ENCODE data around the gene GOLGA7B.

GOLGA7B gene

GRCh38 chr10:97816609-97817008 is 33.0 kb upstream of the GOLGA7B start:
- H3K27me3 ChIP-seq (ENCODE audit: control insufficient read depth in 2 of 2, insufficient read depth in 2 of 2, low read length in 2 of 2) = peaks cover 0 to 2% of the 10 kb centered on the region in 2 donors
- H3K36me3 ChIP-seq (ENCODE audit: control insufficient read depth in 2 of 2, insufficient read depth in 2 of 2, low read length in 2 of 2) = no peaks in the 10 kb centered on the region
- H3K9me3 ChIP-seq (ENCODE audit: control insufficient read depth in 2 of 2, low read length in 2 of 2) = no peaks in the 10 kb centered on the region
- no peak overlapping the region for H3K4me3 ChIP-seq (ENCODE audit: low read length in 2 of 2)
- no peaks in the 10 kb centered on the region for H3K4me1 ChIP-seq (ENCODE audit: control insufficient read depth in 2 of 2, insufficient read depth in 2 of 2, low read length in 2 of 2)
- no peak overlapping the region for H3K27ac ChIP-seq (ENCODE audit: low read depth in 2 of 2, low read length in 2 of 2)
- H3K9ac ChIP-seq (ENCODE audit: low read depth in 1 of 2, low read length in 2 of 2) = no peak overlapping the region

- H3K27ac ChIP-seq (ENCODE audit: low read depth in 2 of 2, low read length in 2 of 2) = no peak overlapping the region
- no peaks in the 10 kb centered on the region for H3K36me3 ChIP-seq (ENCODE audit: control insufficient read depth in 2 of 2, insufficient read depth in 2 of 2, low read length in 2 of 2)
- H3K27me3 ChIP-seq (ENCODE audit: control insufficient read depth in 2 of 2, insufficient read depth in 2 of 2, low read length in 2 of 2) = peaks cover 0 to 2% of the 10 kb centered on the region in 2 donors
- no peaks in the 10 kb centered on the region for H3K4me1 ChIP-seq (ENCODE audit: control insufficient read depth in 2 of 2, insufficient read depth in 2 of 2, low read length in 2 of 2)
- no peak overlapping the region for H3K4me3 ChIP-seq (ENCODE audit: low read length in 2 of 2)
- no peaks in the 10 kb centered on the region for H3K9me3 ChIP-seq (ENCODE audit: control insufficient read depth in 2 of 2, low read length in 2 of 2)
- H3K9ac ChIP-seq (ENCODE audit: low read depth in 1 of 2, low read length in 2 of 2) = no peak overlapping the region
Observed at GRCh38 chr10:97818572-97818971, 31.1 kb upstream of the GOLGA7B start.

GRCh38 chr10:97820096-97820704 is 29.4 kb upstream of the GOLGA7B start:
- no peaks in the 10 kb centered on the region for H3K4me1 ChIP-seq (ENCODE audit: control insufficient read depth in 2 of 2, insufficient read depth in 2 of 2, low read length in 2 of 2)
- no peak overlapping the region for H3K27ac ChIP-seq (ENCODE audit: low read depth in 2 of 2, low read length in 2 of 2)
- no peaks in the 10 kb centered on the region for H3K36me3 ChIP-seq (ENCODE audit: control insufficient read depth in 2 of 2, insufficient read depth in 2 of 2, low read length in 2 of 2)
- H3K9me3 ChIP-seq (ENCODE audit: control insufficient read depth in 2 of 2, low read length in 2 of 2) = no peaks in the 10 kb centered on the region
- no peak overlapping the region for H3K4me3 ChIP-seq (ENCODE audit: low read length in 2 of 2)
- H3K9ac ChIP-seq (ENCODE audit: low read depth in 1 of 2, low read length in 2 of 2) = no peak overlapping the region
- peaks cover 0 to 2% of the 10 kb centered on the region in 2 donors for H3K27me3 ChIP-seq (ENCODE audit: control insufficient read depth in 2 of 2, insufficient read depth in 2 of 2, low read length in 2 of 2)

- Histone ChIP-seq H3K4me1 (ENCODE audit: control insufficient read depth in 2 of 2, insufficient read depth in 2 of 2, low read length in 2 of 2) (no peaks in the 10 kb centered on the region), H3K9me3 (ENCODE audit: control insufficient read depth in 2 of 2, low read length in 2 of 2) (no peaks in the 10 kb centered on the region), H3K4me3 (ENCODE audit: low read length in 2 of 2) (no peak overlapping the region), H3K27me3 (ENCODE audit: control insufficient read depth in 2 of 2, insufficient read depth in 2 of 2, low read length in 2 of 2) (no peaks in the 10 kb centered on the region), H3K36me3 (ENCODE audit: control insufficient read depth in 2 of 2, insufficient read depth in 2 of 2, low read length in 2 of 2) (no peaks in the 10 kb centered on the region), H3K9ac (ENCODE audit: low read depth in 1 of 2, low read length in 2 of 2) (no peak overlapping the region), H3K27ac (ENCODE audit: low read depth in 2 of 2, low read length in 2 of 2) (no peak overlapping the region)
Observed at GRCh38 chr10:97821308-97822038, 28.2 kb upstream of the GOLGA7B start.

- H3K9ac ChIP-seq (ENCODE audit: low read depth in 1 of 2, low read length in 2 of 2) = no peak overlapping the region
Observed at GRCh38 chr10:97822261-97822687, 27.4 kb upstream of the GOLGA7B start.

GRCh38 chr10:97823734-97824133 is 25.9 kb upstream of the GOLGA7B start:
- Histone ChIP-seq H3K9ac (ENCODE audit: low read depth in 1 of 2, low read length in 2 of 2) (no peak overlapping the region), H3K27me3 (ENCODE audit: control insufficient read depth in 2 of 2, insufficient read depth in 2 of 2, low read length in 2 of 2) (no peaks in the 10 kb centered on the region), H3K9me3 (ENCODE audit: control insufficient read depth in 2 of 2, low read length in 2 of 2) (no peaks in the 10 kb centered on the region), H3K4me1 (ENCODE audit: control insufficient read depth in 2 of 2, insufficient read depth in 2 of 2, low read length in 2 of 2) (no peaks in the 10 kb centered on the region), H3K4me3 (ENCODE audit: low read length in 2 of 2) (no peak overlapping the region), H3K27ac (ENCODE audit: low read depth in 2 of 2, low read length in 2 of 2) (no peak overlapping the region), H3K36me3 (ENCODE audit: control insufficient read depth in 2 of 2, insufficient read depth in 2 of 2, low read length in 2 of 2) (no peaks in the 10 kb centered on the region)

More at GRCh38 chr10:97822261-97822687, 27.4 kb upstream of the GOLGA7B start:
- Histone ChIP-seq H3K27ac (ENCODE audit: low read depth in 2 of 2, low read length in 2 of 2) (no peak overlapping the region), H3K9me3 (ENCODE audit: control insufficient read depth in 2 of 2, low read length in 2 of 2) (no peaks in the 10 kb centered on the region), H3K4me3 (ENCODE audit: low read length in 2 of 2) (no peak overlapping the region), H3K4me1 (ENCODE audit: control insufficient read depth in 2 of 2, insufficient read depth in 2 of 2, low read length in 2 of 2) (no peaks in the 10 kb centered on the region), H3K27me3 (ENCODE audit: control insufficient read depth in 2 of 2, insufficient read depth in 2 of 2, low read length in 2 of 2) (no peaks in the 10 kb centered on the region), H3K36me3 (ENCODE audit: control insufficient read depth in 2 of 2, insufficient read depth in 2 of 2, low read length in 2 of 2) (no peaks in the 10 kb centered on the region)

GRCh38 chr10:97825020-97825760 is 24.5 kb upstream of the GOLGA7B start:
- Histone ChIP-seq H3K4me3 (ENCODE audit: low read length in 2 of 2) (no peak overlapping the region), H3K4me1 (ENCODE audit: control insufficient read depth in 2 of 2, insufficient read depth in 2 of 2, low read length in 2 of 2) (no peaks in the 10 kb centered on the region), H3K36me3 (ENCODE audit: control insufficient read depth in 2 of 2, insufficient read depth in 2 of 2, low read length in 2 of 2) (no peaks in the 10 kb centered on the region), H3K27ac (ENCODE audit: low read depth in 2 of 2, low read length in 2 of 2) (no peak overlapping the region), H3K9ac (ENCODE audit: low read depth in 1 of 2, low read length in 2 of 2) (no peak overlapping the region), H3K9me3 (ENCODE audit: control insufficient read depth in 2 of 2, low read length in 2 of 2) (no peaks in the 10 kb centered on the region), H3K27me3 (ENCODE audit: control insufficient read depth in 2 of 2, insufficient read depth in 2 of 2, low read length in 2 of 2) (no peaks in the 10 kb centered on the region)

- no peaks in the 10 kb centered on the region for H3K9me3 ChIP-seq (ENCODE audit: control insufficient read depth in 2 of 2, low read length in 2 of 2)
- H3K27ac ChIP-seq (ENCODE audit: low read depth in 2 of 2, low read length in 2 of 2) = no peak overlapping the region
- no peak overlapping the region for H3K9ac ChIP-seq (ENCODE audit: low read depth in 1 of 2, low read length in 2 of 2)
- no peak overlapping the region for H3K4me3 ChIP-seq (ENCODE audit: low read length in 2 of 2)
- no peaks in the 10 kb centered on the region for H3K4me1 ChIP-seq (ENCODE audit: control insufficient read depth in 2 of 2, insufficient read depth in 2 of 2, low read length in 2 of 2)
- H3K36me3 ChIP-seq (ENCODE audit: control insufficient read depth in 2 of 2, insufficient read depth in 2 of 2, low read length in 2 of 2) = no peaks in the 10 kb centered on the region
- no peaks in the 10 kb centered on the region for H3K27me3 ChIP-seq (ENCODE audit: control insufficient read depth in 2 of 2, insufficient read depth in 2 of 2, low read length in 2 of 2)
Observed at GRCh38 chr10:97826892-97827291, 22.8 kb upstream of the GOLGA7B start.

GRCh38 chr10:97827702-97828291 is 21.8 kb upstream of the GOLGA7B start:
- H3K36me3 ChIP-seq (ENCODE audit: control insufficient read depth in 2 of 2, insufficient read depth in 2 of 2, low read length in 2 of 2) = no peaks in the 10 kb centered on the region
- no peaks in the 10 kb centered on the region for H3K27me3 ChIP-seq (ENCODE audit: control insufficient read depth in 2 of 2, insufficient read depth in 2 of 2, low read length in 2 of 2)
- no peak overlapping the region for H3K27ac ChIP-seq (ENCODE audit: low read depth in 2 of 2, low read length in 2 of 2)
- no peak overlapping the region for H3K9ac ChIP-seq (ENCODE audit: low read depth in 1 of 2, low read length in 2 of 2)
- H3K4me1 ChIP-seq (ENCODE audit: control insufficient read depth in 2 of 2, insufficient read depth in 2 of 2, low read length in 2 of 2) = no peaks in the 10 kb centered on the region
- H3K4me3 ChIP-seq (ENCODE audit: low read length in 2 of 2) = no peak overlapping the region
- no peaks in the 10 kb centered on the region for H3K9me3 ChIP-seq (ENCODE audit: control insufficient read depth in 2 of 2, low read length in 2 of 2)

GRCh38 chr10:97828721-97829120 is 20.9 kb upstream of the GOLGA7B start:
- Histone ChIP-seq H3K27me3 (ENCODE audit: control insufficient read depth in 2 of 2, insufficient read depth in 2 of 2, low read length in 2 of 2) (no peaks in the 10 kb centered on the region), H3K4me3 (ENCODE audit: low read length in 2 of 2) (no peak overlapping the region), H3K27ac (ENCODE audit: low read depth in 2 of 2, low read length in 2 of 2) (no peak overlapping the region), H3K4me1 (ENCODE audit: control insufficient read depth in 2 of 2, insufficient read depth in 2 of 2, low read length in 2 of 2) (no peaks in the 10 kb centered on the region), H3K9ac (ENCODE audit: low read depth in 1 of 2, low read length in 2 of 2) (no peak overlapping the region), H3K9me3 (ENCODE audit: control insufficient read depth in 2 of 2, low read length in 2 of 2) (no peaks in the 10 kb centered on the region), H3K36me3 (ENCODE audit: control insufficient read depth in 2 of 2, insufficient read depth in 2 of 2, low read length in 2 of 2) (no peaks in the 10 kb centered on the region)
